HEK293 (cell line): ENCODE measurements around the gene NHERF2.
A peak's percentile ranks its signal among the peaks of the same experiment; 100 is the strongest.

Source experiments
- CTCF ChIA-PET: fragments of 350-600 bp; formaldehyde crosslinking; extraction: SDS; loops from one replicate; lab custom pipeline; 2021; ENCODE audit warnings: antibody characterized with exemption; lab: Yijun Ruan, JAX
- POLR2A ChIA-PET: fragments of 300-600 bp; formaldehyde crosslinking; extraction: SDS; loops from one replicate; lab custom pipeline; 2020; ENCODE audit warnings: antibody characterized with exemption, inconsistent platforms; lab: Yijun Ruan, JAX
- H3K27ac ChIP-seq: fragments of 200-500 bp; sonication (Bioruptor generic); 2 replicates; pipeline ENCODE4 v1.5.1; 2014; ENCODE audit warnings: low read depth, low read length, control low read depth, inconsistent platforms; ENCODE audit errors: extremely low read depth
- H3K36me3 ChIP-seq, 2 experiments: fragments of 200-500 bp in 1 of 2; sonication (Bioruptor generic) in 1 of 2; 1 replicate in 1 of 2; 2 replicates in 1 of 2; pipeline ENCODE4 v1.5.1; 2014 to 2017; ENCODE audit warnings: inconsistent platforms in 2 of 2, low read length in 2 of 2; ENCODE audit not compliant: control insufficient read depth in 2 of 2, insufficient read depth in 1 of 2
- H3K4me1 ChIP-seq: fragments of 200-500 bp; sonication (Bioruptor generic); 2 replicates; pipeline ENCODE4 v1.5.1; 2014; ENCODE audit warnings: mild to moderate bottlenecking, low read length, inconsistent platforms; ENCODE audit not compliant: control insufficient read depth, insufficient read depth
- H3K4me3 ChIP-seq: 2 replicates; pipeline ENCODE4 v1.5.1; 2011; ENCODE audit warnings: low read depth, mild to moderate bottlenecking, control low read depth, low read length, moderate library complexity
- H3K9me3 ChIP-seq: fragments of 200-500 bp; sonication (Bioruptor generic); 2 replicates; pipeline ENCODE4 v1.5.1; 2014; ENCODE audit warnings: low read depth, low read length, inconsistent platforms; ENCODE audit not compliant: control insufficient read depth, insufficient read depth
- EGR2 ChIP-seq: fragments of 450-650 bp; formaldehyde crosslinking; IDR thresholded peaks from 2 replicates; pipeline ENCODE4 v1.5.1; 2016; ENCODE audit warnings: low read depth, missing biosample characterization, missing genetic modification characterization
- GLIS1 ChIP-seq: fragments of 450-650 bp; formaldehyde crosslinking; IDR thresholded peaks from 2 replicates; pipeline ENCODE4 v1.5.1; 2016; ENCODE audit warnings: missing biosample characterization, missing genetic modification characterization
- KLF1 ChIP-seq: fragments of 450-650 bp; formaldehyde crosslinking; IDR thresholded peaks from 2 replicates; pipeline ENCODE4 v1.5.1; 2016; ENCODE audit warnings: missing biosample characterization, missing genetic modification characterization
- MZF1 ChIP-seq: fragments of 450-650 bp; formaldehyde crosslinking; IDR thresholded peaks from 2 replicates; pipeline ENCODE4 v1.5.1; 2017; ENCODE audit warnings: missing biosample characterization, missing genetic modification characterization, borderline replicate concordance
- SP2 ChIP-seq: fragments of 450-650 bp; formaldehyde crosslinking; IDR thresholded peaks from 2 replicates; pipeline ENCODE4 v1.5.1; 2016; ENCODE audit warnings: missing biosample characterization, missing genetic modification characterization
- YY2 ChIP-seq: fragments of 450-650 bp; formaldehyde crosslinking; IDR thresholded peaks from 2 replicates; pipeline ENCODE4 v1.5.1; 2016; ENCODE audit warnings: missing biosample characterization, missing genetic modification characterization
- ZBTB1 ChIP-seq: fragments of 450-650 bp; formaldehyde crosslinking; IDR thresholded peaks from 2 replicates; pipeline ENCODE4 v1.5.1; 2016; ENCODE audit warnings: missing biosample characterization, missing genetic modification characterization
- ZFHX2 ChIP-seq: fragments of 450-650 bp; formaldehyde crosslinking; conservative IDR thresholded peaks from 2 replicates; pipeline ENCODE4 v1.5.1; 2016; ENCODE audit warnings: missing biosample characterization, missing genetic modification characterization
- ZIC2 ChIP-seq: fragments of 450-650 bp; formaldehyde crosslinking; IDR thresholded peaks from 2 replicates; pipeline ENCODE4 v1.5.1; 2016; ENCODE audit warnings: missing biosample characterization, missing genetic modification characterization
- ZNF140 ChIP-seq: fragments of 450-650 bp; formaldehyde crosslinking; IDR thresholded peaks from 2 replicates; pipeline ENCODE4 v1.5.1; 2016; ENCODE audit warnings: missing biosample characterization, missing genetic modification characterization
- ZNF157 ChIP-seq: fragments of 450-650 bp; formaldehyde crosslinking; IDR thresholded peaks from 2 replicates; pipeline ENCODE4 v1.5.1; 2016; ENCODE audit warnings: missing biosample characterization, missing genetic modification characterization
- ZNF2 ChIP-seq: fragments of 450-650 bp; formaldehyde crosslinking; IDR thresholded peaks from 2 replicates; pipeline ENCODE4 v1.5.1; 2016; ENCODE audit warnings: missing biosample characterization, missing genetic modification characterization
- ZNF266 ChIP-seq: fragments of 450-650 bp; formaldehyde crosslinking; IDR thresholded peaks from 2 replicates; pipeline ENCODE4 v1.5.1; 2016; ENCODE audit warnings: missing biosample characterization, missing genetic modification characterization, low read depth
- ZNF311 ChIP-seq: fragments of 450-650 bp; formaldehyde crosslinking; IDR thresholded peaks from 2 replicates; pipeline ENCODE4 v1.5.1; 2017; ENCODE audit warnings: missing biosample characterization, missing genetic modification characterization, borderline replicate concordance
- ZNF391 ChIP-seq: fragments of 450-650 bp; formaldehyde crosslinking; IDR thresholded peaks from 2 replicates; pipeline ENCODE4 v1.5.1; 2016; ENCODE audit warnings: low read depth, missing biosample characterization, missing genetic modification characterization, borderline replicate concordance
- ZNF510 ChIP-seq: fragments of 450-650 bp; formaldehyde crosslinking; IDR thresholded peaks from 2 replicates; pipeline ENCODE4 v1.5.1; 2018; ENCODE audit warnings: mild to moderate bottlenecking, missing genetic modification characterization, missing biosample characterization; ENCODE audit not compliant: insufficient replicate concordance
- ZNF629 ChIP-seq: fragments of 450-650 bp; formaldehyde crosslinking; IDR thresholded peaks from 2 replicates; pipeline ENCODE4 v1.5.1; 2017; ENCODE audit warnings: missing biosample characterization, missing genetic modification characterization
- ZNF701 ChIP-seq: fragments of 450-650 bp; formaldehyde crosslinking; IDR thresholded peaks from 2 replicates; pipeline ENCODE4 v1.5.1; 2016; ENCODE audit warnings: missing biosample characterization, missing genetic modification characterization
- ZNF785 ChIP-seq: fragments of 450-650 bp; formaldehyde crosslinking; IDR thresholded peaks from 2 replicates; pipeline ENCODE4 v1.5.1; 2016; ENCODE audit warnings: missing biosample characterization, missing genetic modification characterization
- ZXDB ChIP-seq: fragments of 450-650 bp; formaldehyde crosslinking; IDR thresholded peaks from 2 replicates; pipeline ENCODE4 v1.5.1; 2016; ENCODE audit warnings: missing biosample characterization, missing genetic modification characterization
- TF ChIP-seq, protein P1 (sequence below): fragments of 450-650 bp; formaldehyde crosslinking; IDR thresholded peaks from 2 replicates; pipeline ENCODE4 v1.5.1; 2016; ENCODE audit warnings: missing biosample characterization, missing genetic modification characterization
- TF ChIP-seq, protein P2 (sequence below): fragments of 450-650 bp; formaldehyde crosslinking; IDR thresholded peaks from 2 replicates; pipeline ENCODE4 v1.5.1; 2016; ENCODE audit warnings: missing biosample characterization, missing genetic modification characterization

The NHERF2 gene

DNA sequence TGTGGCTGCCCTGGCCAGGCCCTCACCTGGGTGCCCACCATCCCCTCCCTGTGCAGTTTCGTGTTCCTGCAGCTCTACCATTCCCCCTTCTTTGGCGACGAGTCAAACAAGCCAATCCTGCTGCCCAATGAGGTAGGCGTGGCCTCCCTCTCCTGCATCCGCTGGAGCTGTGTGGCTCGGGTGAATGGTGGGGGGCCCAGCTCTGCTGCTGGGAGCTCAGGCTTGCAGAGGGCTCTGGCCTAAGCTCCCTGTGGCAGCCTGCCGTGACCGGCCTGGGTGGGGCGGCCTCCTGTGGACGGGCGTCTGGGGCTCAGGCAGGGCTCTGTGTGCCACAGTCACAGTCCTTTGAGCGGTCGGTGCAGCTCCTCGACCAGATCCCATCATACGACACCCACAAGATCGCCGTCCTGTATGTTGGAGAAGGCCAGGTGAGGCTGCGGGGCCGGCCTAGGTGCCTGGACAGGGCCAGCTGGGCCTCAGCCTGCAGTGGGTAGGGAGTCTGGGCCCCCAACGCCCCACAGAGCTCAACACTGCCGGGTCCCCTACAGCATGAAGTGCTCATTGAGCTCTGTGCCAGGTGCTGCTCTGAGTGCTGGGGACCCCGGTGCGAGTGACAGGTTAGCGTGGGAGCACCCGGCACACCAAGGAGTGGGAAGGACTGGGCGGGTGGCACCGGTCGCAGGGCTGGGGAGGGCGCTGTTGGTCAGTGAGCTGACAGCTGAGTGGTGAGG is 58.4 kb downstream of the NHERF2 start:
- H3K36me3 ChIP-seq = peaks cover 0 to 96% of the 10 kb centered on the region in 2 experiments; a peak in 1 of 3 replicates
- no peaks in the 10 kb centered on the region for H3K9me3 ChIP-seq
- CTCF ChIA-PET = interaction anchor here (0.8 to 2.3 kb wide), 2 partner anchors 21 to 56 kb away, joined by 5 to 9 read pairs; no protein-coding TSS in a partner anchor
- H3K4me3 ChIP-seq = no peak overlapping the region
- no peak for TF ChIP-seq ZXDB (tag by site-specific recombination)
- TF ChIP-seq ZNF266 (tag by site-specific recombination) = no peak
- no peak for TF ChIP-seq ZNF2 (tag by site-specific recombination)
- TF ChIP-seq ZIC2 (tag by site-specific recombination) = peak; percentile 90
- TF ChIP-seq, all 188 proteins: peak for 1
- POLR2A ChIA-PET = interaction anchor here (0.6 to 1.6 kb wide), 3 partner anchors 28 to 70 kb away, joined by 3 read pairs; partner anchors contain the start of gene TRAF7
- H3K27ac ChIP-seq = no peak overlapping the region
- H3K4me1 ChIP-seq = no peaks in the 10 kb centered on the region

DNA sequence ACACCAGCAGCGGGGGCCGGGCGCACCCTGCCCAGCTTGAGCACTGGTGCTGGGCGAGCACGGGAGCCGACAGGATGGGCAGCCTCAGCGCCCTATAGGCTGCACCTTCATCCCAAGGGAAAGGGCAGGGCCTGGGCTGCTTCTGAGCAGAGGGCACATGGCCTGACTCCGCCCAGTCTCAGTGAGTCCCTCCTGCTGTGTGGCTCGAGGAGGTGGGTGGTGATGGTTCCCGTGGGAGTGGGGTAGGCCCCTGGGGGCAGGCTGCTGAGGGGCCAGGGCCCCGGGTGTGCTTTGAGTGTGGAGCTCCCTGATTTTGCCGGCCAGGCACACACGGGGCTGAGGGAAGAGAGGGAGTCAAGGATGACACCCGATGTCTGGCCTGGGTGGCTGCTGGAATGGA is 59.0 kb downstream of the NHERF2 start:
- Histone ChIP-seq H3K36me3 (peaks cover 0 to 99% of the 10 kb centered on the region in 2 experiments; a peak in 1 of 3 replicates), H3K27ac (no peak overlapping the region), H3K9me3 (no peaks in the 10 kb centered on the region), H3K4me3 (no peak overlapping the region), H3K4me1 (no peaks in the 10 kb centered on the region)
- ChIA-PET CTCF (interaction anchor here (0.8 to 2.3 kb wide), 2 partner anchors 21 to 55 kb away, joined by 5 to 9 read pairs; no protein-coding TSS in a partner anchor), POLR2A (interaction anchor here (0.6 to 1.6 kb wide), 3 partner anchors 29 to 70 kb away, joined by 3 read pairs; partner anchors contain the start of gene TRAF7)
- TF ChIP-seq ZNF391 (tag by site-specific recombination) (no peak), MZF1 (tag by site-specific recombination) (no peak), ZNF311 (tag by site-specific recombination) (no peak), KLF1 (tag by site-specific recombination) (peak; percentile 69), ZNF510 (tag by site-specific recombination) (no peak), ZIC2 (tag by site-specific recombination) (peak; percentile 54), ZNF157 (tag by site-specific recombination) (no peak), YY2 (tag by site-specific recombination) (no peak), ZNF701 (tag by site-specific recombination) (no peak), ZBTB1 (tag by site-specific recombination) (no peak), SP2 (tag by site-specific recombination) (0 out of 2 replicates have a peak, but pooled peaks have one; percentile 14), ZNF785 (tag by site-specific recombination) (no peak), ZNF140 (tag by site-specific recombination) (no peak), GLIS1 (tag by site-specific recombination) (peak; percentile 29; the same call in 1 of the 2 replicates), ZFHX2 (peak; percentile 89), EGR2 (tag by site-specific recombination) (peak; percentile 86), ZNF629 (tag by site-specific recombination) (no peak)
- TF ChIP-seq, protein P1, sequence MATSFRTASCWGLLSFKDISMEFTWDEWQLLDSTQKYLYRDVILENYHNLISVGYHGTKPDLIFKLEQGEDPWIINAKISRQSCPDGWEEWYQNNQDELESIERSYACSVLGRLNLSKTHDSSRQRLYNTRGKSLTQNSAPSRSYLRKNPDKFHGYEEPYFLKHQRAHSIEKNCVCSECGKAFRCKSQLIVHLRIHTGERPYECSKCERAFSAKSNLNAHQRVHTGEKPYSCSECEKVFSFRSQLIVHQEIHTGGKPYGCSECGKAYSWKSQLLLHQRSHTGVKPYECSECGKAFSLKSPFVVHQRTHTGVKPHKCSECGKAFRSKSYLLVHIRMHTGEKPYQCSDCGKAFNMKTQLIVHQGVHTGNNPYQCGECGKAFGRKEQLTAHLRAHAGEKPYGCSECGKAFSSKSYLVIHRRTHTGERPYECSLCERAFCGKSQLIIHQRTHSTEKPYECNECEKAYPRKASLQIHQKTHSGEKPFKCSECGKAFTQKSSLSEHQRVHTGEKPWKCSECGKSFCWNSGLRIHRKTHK (tag by site-specific recombination) = no peak
- TF ChIP-seq, protein P2, sequence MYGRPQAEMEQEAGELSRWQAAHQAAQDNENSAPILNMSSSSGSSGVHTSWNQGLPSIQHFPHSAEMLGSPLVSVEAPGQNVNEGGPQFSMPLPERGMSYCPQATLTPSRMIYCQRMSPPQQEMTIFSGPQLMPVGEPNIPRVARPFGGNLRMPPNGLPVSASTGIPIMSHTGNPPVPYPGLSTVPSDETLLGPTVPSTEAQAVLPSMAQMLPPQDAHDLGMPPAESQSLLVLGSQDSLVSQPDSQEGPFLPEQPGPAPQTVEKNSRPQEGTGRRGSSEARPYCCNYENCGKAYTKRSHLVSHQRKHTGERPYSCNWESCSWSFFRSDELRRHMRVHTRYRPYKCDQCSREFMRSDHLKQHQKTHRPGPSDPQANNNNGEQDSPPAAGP (tag by site-specific recombination) = peak; percentile 63; the same call in 1 of the 2 replicates
